GM21786 (cell line): Measurements from ENCODE around the gene LAMA4.
"Not testable (repeated sequence)": the region's sequence is repeated elsewhere in the genome, so short reads cannot be mapped to it uniquely, and the experiment has no call there.

Experiments used
- ATAC-seq: cut with Tn5 transposase; IDR thresholded peaks from one replicate; pipeline ENCODE4 v1.9.1; 2021; ENCODE audit not compliant: unreplicated experiment

Gene LAMA4

GRCh38 chr6:112106026-112106425 lies 148.3 kb downstream of the LAMA4 start:
- ATAC-seq: not testable (repeated sequence)

GRCh38 chr6:112100561-112100960 lies 153.8 kb downstream of the LAMA4 start:
- no peak for ATAC-seq

GRCh38 chr6:112096901-112097300 lies 157.5 kb downstream of the LAMA4 start:
- no peak for ATAC-seq

- ATAC-seq: no peak
These were observed 166.5 kb downstream of the LAMA4 start for GRCh38 chr6:112087916-112088315.

GRCh38 chr6:112087136-112087911 lies 167.0 kb downstream of the LAMA4 start, which contains the start of the genes FAM229B and TUBE1:
FAM229B (plus strand) TSS chr6:112087591; CDS start chr6:112099284, 11,693 bp downstream.
TUBE1 (minus strand) TSS chr6:112087482; CDS start chr6:112087434, 48 bp downstream.
- ATAC-seq: peak; percentile 98

GRCh38 chr6:112086744-112087135 lies 167.6 kb downstream of the LAMA4 start:
- peak; percentile 22 for ATAC-seq

GRCh38 chr6:112085286-112086065 lies 168.9 kb downstream of the LAMA4 start:
- ATAC-seq: no peak

GRCh38 chr6:112081569-112081968 lies 172.8 kb downstream of the LAMA4 start:
- ATAC-seq: no peak

GRCh38 chr6:112066606-112067005 lies 187.8 kb downstream of the LAMA4 start:
- no peak for ATAC-seq

GRCh38 chr6:112065426-112065986 lies 188.9 kb downstream of the LAMA4 start:
- no peak for ATAC-seq

- ATAC-seq: no peak
These were observed 191.4 kb downstream of the LAMA4 start for GRCh38 chr6:112062966-112063365.

- no peak for ATAC-seq
These were observed 192.8 kb downstream of the LAMA4 start for GRCh38 chr6:112061605-112062004.
